HepG2 (cell line): ENCODE data around the gene CLCA4.

Source experiments
- ARNT ChIP-seq: fragments of 450-650 bp; IDR thresholded peaks from 2 replicates; pipeline ENCODE4 v1.6.1; 2017
- TCF12 ChIP-seq, 2 experiments: fragments of 450-650 bp in 1 of 2; sonication (generic) in 1 of 2; formaldehyde crosslinking in 1 of 2; IDR thresholded peaks; 2 replicates each; pipeline versions ENCODE4 v1.6.1 to v1.8.0; 2017 to 2022; ENCODE audit warnings: antibody characterized with exemption in 1 of 2, mild to moderate bottlenecking in 1 of 2, missing genetic modification reagents in 1 of 2, moderate library complexity in 1 of 2
- ZNF318 ChIP-seq: sonication (generic); formaldehyde crosslinking; IDR thresholded peaks from 2 replicates; pipeline ENCODE4 v1.4.0; 2020; ENCODE audit warnings: mild to moderate bottlenecking, missing genetic modification reagents

GRCh38 chr1:86581231-86581630, 34.4 kb downstream of the CLCA4 start:
- no peak for TF ChIP-seq TCF12 (IDR thresholded peaks at IDR 0.05)
- TF ChIP-seq TCF12 (CRISPR knock-in tag; IDR thresholded peaks at IDR 0.05) = no peak
- TF ChIP-seq ARNT = no peak
- TF ChIP-seq ZNF318 (CRISPR knock-in tag) = no peak
